GM21447 (cell line): ENCODE results near the gene PRTG.
A peak's percentile ranks its signal among the peaks of the same experiment; 100 is the strongest.
"Not testable (repeated sequence)": the region's sequence is repeated elsewhere in the genome, so short reads cannot be mapped to it uniquely, and the experiment has no call there.

Source experiments
- ATAC-seq: cut with Tn5 transposase; IDR thresholded peaks from one replicate; pipeline ENCODE4 v1.9.1; 2021; ENCODE audit not compliant: unreplicated experiment

PRTG gene

GRCh38 chr15:55638764-55639163 is 104.2 kb downstream of the PRTG start:
- ATAC-seq = no peak

DNA sequence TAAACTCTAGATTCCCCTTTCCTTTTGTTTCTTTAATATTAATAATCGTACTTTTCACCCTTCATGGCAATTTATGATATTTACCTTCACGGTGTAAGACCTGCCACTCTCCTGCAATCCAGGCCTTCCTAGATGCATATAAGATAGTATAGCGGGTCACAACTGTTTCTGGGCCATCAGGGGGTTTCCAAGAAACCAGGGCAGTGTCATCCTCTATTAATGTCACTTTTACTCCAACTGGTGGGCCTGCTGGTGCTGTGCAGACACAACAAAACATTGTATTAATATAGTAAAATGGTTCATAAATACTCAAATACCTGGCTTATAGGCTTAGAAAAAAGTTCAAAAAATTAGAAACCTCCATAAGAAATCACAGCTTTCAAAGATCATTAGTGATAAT is 105.9 kb downstream of the PRTG start:
- ATAC-seq = no peak

GRCh38 chr15:55633731-55634130 is 109.2 kb downstream of the PRTG start:
- no peak for ATAC-seq

GRCh38 chr15:55632434-55632833 is 110.5 kb downstream of the PRTG start:
- no peak for ATAC-seq

- ATAC-seq = no peak
Measured at GRCh38 chr15:55630858-55631257, 112.1 kb downstream of the PRTG start.

DNA sequence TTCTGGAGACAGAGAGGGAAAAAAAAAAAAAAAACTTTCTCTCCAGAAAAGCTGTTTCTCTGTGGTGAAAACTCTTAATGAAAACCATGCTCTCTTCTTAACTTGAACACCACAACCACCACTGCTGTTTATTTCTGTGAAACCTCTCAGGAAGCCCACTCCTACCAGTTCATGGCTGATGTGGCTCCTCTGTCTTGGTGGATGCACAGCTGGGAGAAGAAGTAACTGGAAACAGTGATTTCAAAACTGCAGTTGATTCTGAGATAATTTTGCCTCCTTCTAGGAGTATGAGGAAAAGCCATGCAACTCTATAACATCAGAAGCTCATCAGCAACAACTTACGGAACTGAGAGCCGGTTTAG is 114.6 kb downstream of the PRTG start:
- ATAC-seq = no peak

DNA sequence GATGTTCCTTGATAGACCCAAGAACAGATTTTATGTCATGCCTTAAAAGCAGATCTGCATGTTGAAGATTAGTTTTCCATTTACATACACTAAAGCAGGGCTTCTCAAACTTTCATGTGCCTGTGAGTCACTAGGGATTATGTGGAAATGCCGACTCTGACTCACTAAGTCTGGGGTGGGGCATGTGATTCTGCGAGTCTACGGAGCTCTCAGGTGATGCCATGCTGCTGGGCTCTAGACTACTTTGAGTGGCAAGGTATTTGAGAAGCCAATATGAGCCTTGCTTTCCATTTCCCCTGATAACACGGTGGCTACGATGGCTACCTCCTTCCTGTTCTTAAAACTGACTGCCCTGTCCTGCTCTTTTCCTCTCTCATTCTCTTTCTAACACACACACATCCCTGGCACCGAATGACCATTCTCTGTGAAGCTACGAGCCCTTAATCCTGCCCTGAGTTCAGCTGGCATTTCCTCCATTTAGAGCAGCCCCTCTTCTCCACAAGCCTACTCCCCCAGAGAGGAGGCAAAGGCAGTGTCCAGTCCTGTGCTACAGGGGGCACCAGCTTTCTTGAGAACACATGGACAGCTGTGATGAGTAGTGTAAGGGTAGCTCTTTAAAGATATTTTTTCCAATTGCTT is 115.1 kb downstream of the PRTG start:
- ATAC-seq = no peak

DNA sequence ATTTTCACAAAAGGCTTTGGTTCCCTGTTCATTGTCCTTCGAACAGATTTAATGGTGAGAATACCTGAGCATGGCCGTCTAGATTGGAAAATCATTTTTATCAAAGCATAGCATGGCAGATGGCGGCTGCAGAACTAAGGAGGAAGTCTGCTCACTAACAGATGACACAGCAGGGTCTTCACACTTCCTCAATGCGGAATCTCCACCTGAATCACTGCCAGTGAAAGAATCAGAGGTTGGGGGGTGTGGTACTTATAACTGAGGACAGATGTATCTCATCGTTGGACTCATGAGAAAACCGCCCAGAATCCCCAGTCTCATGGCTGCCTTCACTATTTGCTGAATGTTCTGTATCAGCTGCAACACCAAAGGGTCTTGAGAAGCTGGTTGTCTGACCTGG is 123.2 kb downstream of the PRTG start:
- no peak for ATAC-seq

DNA sequence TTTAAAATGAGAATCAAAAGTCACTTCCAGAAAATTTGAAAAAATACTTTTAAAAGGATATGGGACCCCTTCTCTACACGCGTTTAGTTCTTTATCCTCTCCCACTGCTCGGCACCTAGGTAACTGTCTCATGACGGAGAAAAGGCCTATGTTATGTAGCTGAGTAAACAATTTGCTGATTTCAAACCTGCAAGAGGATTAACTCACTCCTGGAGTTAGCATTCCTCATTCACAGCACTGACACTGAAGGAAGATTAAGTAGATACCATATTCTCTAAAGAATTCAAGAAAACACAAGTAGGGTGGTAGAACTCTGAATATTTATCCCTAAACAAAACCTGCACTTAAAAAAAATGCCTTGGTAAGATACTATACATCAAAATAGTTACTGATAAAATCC is 124.6 kb downstream of the PRTG start:
- no peak for ATAC-seq

- ATAC-seq = no peak
Measured at GRCh38 chr15:55615445-55615844, 127.5 kb downstream of the PRTG start.

DNA sequence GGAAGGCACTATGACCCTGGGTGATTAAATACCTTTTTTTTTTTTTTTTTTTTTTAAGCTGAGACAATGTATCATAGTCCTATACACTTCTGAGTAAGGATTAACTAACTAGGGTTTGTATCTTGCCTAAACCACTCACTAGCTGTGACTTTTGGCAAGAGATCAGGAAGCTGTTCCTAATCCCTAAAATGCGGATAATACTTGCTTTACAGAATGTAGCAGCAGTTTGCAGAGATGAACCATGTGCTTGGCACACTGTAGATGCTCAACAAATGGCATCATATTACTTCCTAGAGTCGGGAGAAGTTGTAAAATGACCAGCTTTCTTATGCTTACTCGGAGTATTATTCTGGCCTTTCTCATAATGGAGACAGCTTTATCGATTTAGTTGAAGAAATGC is 129.2 kb downstream of the PRTG start:
- no peak for ATAC-seq

GRCh38 chr15:55606214-55606613 is 136.7 kb downstream of the PRTG start:
- ATAC-seq = no peak

DNA sequence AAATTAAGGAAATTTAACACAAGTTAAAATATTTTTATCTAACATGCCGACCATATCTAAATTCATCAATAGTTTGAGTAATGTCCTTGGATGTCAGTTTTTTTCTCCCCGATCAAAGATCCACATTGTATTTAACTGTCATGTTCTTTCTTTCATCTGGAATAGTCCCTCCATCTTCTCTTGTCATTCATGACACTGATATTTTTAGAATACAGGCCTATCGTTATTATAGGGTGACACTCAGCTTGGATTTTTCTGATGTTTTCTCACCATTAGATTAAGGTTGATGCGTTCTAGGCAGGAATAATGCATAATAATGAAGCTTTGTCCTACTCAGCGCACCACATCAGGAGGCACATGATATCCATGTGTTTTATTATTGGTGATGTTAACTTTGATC is 141.6 kb downstream of the PRTG start:
- ATAC-seq = no peak

DNA sequence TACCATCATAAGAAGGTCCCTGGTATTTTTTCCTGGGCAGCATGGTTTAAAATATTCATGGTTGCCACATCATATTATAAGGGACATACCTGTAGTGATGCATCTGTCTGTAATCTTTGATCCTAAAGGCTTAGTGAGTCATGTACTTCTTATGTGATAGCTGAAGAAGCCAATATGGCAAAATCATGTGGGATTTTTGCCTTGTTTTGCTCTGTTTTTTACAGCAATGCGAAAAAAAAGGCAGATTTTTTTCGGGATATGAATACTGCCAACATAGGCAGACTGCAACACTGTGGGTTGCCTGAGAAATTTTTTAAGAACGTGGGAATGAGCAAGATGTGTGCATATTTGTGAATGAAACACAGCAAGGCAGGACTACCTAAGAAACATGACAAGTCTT is 143.5 kb downstream of the PRTG start:
- no peak for ATAC-seq

DNA sequence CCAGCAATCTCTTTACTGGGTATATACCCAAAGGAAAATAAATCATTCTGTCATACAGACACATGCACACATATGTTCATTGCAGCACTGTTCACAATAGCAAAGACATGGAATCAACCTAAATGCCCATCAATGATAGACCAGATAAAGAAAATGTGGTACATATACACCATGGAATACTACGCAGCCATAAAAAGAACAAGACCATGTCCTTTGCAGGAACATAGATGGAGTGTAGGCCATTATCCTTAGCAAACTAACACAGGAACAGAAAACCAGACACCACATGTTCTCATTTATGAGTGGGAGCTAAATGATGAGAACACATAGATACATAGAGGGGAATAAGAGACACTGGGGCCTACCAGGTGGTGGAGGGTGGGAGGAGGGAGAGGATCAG is 149.9 kb downstream of the PRTG start:
- ATAC-seq = not testable (repeated sequence)

DNA sequence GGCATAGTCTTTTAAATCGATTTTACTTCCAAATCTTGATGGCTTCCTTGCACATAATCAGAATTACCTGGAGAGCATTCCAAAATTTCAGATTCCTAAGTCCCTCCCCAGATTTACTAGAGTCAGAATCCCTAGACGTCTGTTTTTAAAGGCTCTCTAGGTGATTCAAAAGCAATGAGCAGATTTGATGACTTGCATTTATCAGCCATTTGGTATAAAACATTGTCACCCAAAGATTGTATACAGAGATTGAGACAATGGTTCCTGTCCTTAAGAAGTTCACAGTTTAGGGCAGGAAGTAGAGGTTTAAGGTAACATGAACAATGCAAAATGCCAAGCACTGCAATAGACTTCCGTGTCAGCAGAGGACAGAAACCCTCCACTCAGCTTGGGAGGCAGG is 152.2 kb downstream of the PRTG start:
- ATAC-seq = no peak

GRCh38 chr15:55589287-55589686 is 153.7 kb downstream of the PRTG start:
- no peak for ATAC-seq

- ATAC-seq = no peak
Measured at GRCh38 chr15:55588815-55589115, 154.2 kb downstream of the PRTG start.

DNA sequence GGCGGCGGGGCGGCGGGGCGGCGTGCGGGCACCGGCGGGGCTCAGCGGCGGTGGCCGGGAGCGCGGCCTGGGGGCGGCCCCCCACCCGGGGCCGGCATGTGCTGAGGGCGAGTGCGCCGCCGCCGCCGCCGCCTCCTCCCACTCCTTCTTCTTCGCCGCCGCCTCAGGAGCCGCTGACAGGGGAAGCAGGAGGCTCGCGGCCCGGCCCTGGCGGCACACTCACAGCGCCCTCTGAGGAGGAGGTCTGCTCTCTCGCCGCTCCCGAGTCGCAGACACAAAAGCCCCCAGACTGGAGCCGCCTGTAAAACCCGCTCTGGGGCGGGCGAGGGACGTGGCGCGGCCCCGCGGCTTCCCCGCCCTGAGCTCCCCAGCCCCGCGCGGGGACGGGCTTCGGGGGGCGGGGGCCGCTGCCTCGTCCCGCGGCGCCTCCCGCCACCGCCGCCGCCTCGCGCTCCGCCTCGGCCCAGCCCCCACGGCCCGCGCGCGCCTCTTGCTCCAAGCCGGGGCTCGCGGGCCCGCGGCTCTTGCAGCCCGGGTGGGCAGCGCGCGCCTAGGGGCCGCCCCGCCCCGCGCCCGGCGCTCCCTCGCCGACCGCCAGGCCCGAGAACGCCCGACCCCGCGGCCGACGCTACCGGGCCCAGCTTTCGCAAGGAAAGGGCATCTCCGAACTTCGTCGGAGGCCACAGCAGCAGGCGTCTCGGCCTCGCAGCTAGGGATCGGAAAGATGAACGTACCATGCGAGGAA is 154.7 kb downstream of the PRTG start, which contains the start of gene PYGO1:
Gene PYGO1 (minus strand): TSS at position 276 of the 745 bp plus-strand sequence. CDS start 462 bp downstream, outside the sequence.
- peak; percentile 72 for ATAC-seq

- ATAC-seq = peak; percentile 21
Measured at GRCh38 chr15:55587321-55588069, 155.5 kb downstream of the PRTG start.

DNA sequence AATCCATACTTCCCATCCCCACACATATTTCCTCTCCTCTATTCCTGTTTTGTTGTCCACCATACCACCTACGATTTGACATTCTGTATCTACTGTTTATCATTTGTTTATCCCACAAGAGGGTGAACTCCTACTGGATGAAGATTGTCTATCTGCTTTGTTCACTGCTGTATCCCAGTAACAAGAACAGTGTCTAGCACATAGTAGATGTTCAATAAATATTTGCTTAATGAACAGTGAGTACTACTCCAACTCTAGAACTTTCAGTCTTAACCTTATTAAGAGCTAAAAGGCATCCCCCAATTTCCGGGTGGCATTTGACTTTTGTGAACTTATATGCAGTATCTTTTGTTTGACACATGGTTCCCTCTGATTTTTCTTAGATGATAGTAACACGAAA is 156.1 kb downstream of the PRTG start:
- ATAC-seq = no peak

DNA sequence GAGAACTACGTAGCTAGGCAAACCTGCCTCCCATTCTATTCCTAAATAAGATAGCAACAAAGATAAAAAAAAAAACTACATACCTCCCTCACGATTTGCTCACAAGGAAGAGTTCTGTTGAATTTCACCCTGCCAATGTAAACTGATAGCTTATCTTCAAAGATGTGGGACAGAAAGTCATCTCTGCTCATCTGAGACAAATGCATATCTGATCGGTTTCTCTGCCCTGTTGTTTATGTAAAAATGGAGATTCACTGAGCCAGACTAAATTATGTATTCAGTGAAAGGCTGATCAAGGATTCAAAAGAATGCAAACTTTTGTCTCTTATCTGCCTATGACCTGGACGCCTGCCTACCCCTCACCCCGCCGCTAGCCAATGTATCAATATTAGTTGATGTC is 166.0 kb downstream of the PRTG start:
- no peak for ATAC-seq
